K562 (cell line): ENCODE results near the gene ITSN1. TPM values are rescaled to one million over a fixed set of nuclear protein-coding genes. Genes with fewer than 3 reads are reported as not detected.

Experiments used
- DDX20 ChIP-seq: fragments of 450-650 bp; IDR thresholded peaks from 2 replicates; pipeline ENCODE4 v1.6.1; 2016; ENCODE audit warnings: missing genetic modification characterization, low read depth, mild to moderate bottlenecking, missing compliant biosample characterization, moderate library complexity
- DPF2 ChIP-seq: fragments of 450-650 bp; IDR thresholded peaks from 2 replicates; pipeline ENCODE4 v1.6.1; 2016
- MEF2A ChIP-seq: IDR thresholded peaks from 2 replicates; pipeline ENCODE4 v1.6.1; 2011; ENCODE audit warnings: low read depth, mild to moderate bottlenecking, low read length, moderate library complexity; ENCODE audit not compliant: control insufficient read depth
- NR2C1 ChIP-seq, 2 experiments: fragments of 450-650 bp; IDR thresholded peaks; 2 replicates each; pipeline ENCODE4 v1.6.1; 2017; ENCODE audit warnings: mild to moderate bottlenecking in 2 of 2, antibody characterized with exemption in 1 of 2, inconsistent platforms in 1 of 2, missing compliant biosample characterization in 1 of 2, missing genetic modification characterization in 1 of 2
- RBM22 ChIP-seq: fragments of 200-400 bp; formaldehyde crosslinking; IDR thresholded peaks from 2 replicates; pipeline ENCODE4 v1.6.1; 2018; ENCODE audit warnings: low read length, low read depth; ENCODE audit not compliant: poor library complexity, severe bottlenecking
- RBM34 ChIP-seq: fragments of 200-400 bp; formaldehyde crosslinking; IDR thresholded peaks from 2 replicates; pipeline ENCODE4 v1.6.1; 2018; ENCODE audit warnings: low read length, borderline replicate concordance; ENCODE audit not compliant: insufficient read depth
- TBL1XR1 ChIP-seq, 2 experiments: IDR thresholded peaks; 2 replicates each; pipeline ENCODE4 v1.6.1; 2012; ENCODE audit warnings: improper control_type of control experiment in 2 of 2, low read length in 2 of 2, mild to moderate bottlenecking in 1 of 2
- polyA plus RNA-seq, 8 experiments: library from polyadenylated mRNA; depleted of rRNA in 4 of 8; stranded (reverse) in 5 of 8; unstranded in 3 of 8; fragments of >200 nt; fragmentation: Nextera tagmentation in 2 of 8; fragmentation: Illumina TruSeq in 1 of 8; extraction: Ambion mirVana in 2 of 8; extraction: Trizol in 1 of 8; gene quantifications; 2 replicates each; pipeline versions ENCODE4 v1.2.1 to v1.2.3, GENCODE V29; 2011 to 2014; ENCODE audit warnings: inconsistent platforms in 1 of 8, missing spikeins in 1 of 8
- total RNA-seq, 7 experiments: library from RNA; depleted of rRNA in 6 of 7; stranded (reverse); fragments of >200 nt in 6 of 7; fragmentation: Illumina TruSeq in 2 of 7; extraction: Trizol in 2 of 7; gene quantifications; 2 replicates each; pipeline versions ENCODE4 v1.2.1 to v1.2.3, GENCODE V29; 2011 to 2021; ENCODE audit warnings: low replicate concordance in 1 of 7
- TF ChIP-seq, protein P1 (sequence below): fragments of 200-800 bp; sonication (Bioruptor generic); IDR thresholded peaks from 2 replicates; pipeline ENCODE4 v1.6.1; 2016; ENCODE audit warnings: missing genetic modification characterization, missing compliant biosample characterization
- TF ChIP-seq, protein P2 (sequence below): fragments of 250-450 bp; sonication (Bioruptor Pico); IDR thresholded peaks from 2 replicates; pipeline ENCODE4 v1.4.0; 2020
- TF ChIP-seq, protein P3 (sequence below), 2 experiments: fragments of 150-350 bp in 1 of 2; IDR thresholded peaks; 2 replicates each; pipeline ENCODE4 v1.6.1; 2012 to 2016; ENCODE audit warnings: low read depth in 2 of 2, low read length in 2 of 2, mild to moderate bottlenecking in 1 of 2, moderate library complexity in 1 of 2
- TF ChIP-seq, protein P4 (sequence below): fragments of 250-450 bp; sonication (Bioruptor Pico); IDR thresholded peaks from 2 replicates; pipeline ENCODE4 v1.8.0; 2022; ENCODE audit warnings: moderate library complexity, mild to moderate bottlenecking, inconsistent platforms
- TF ChIP-seq, protein P5 (sequence below): sonication (generic); formaldehyde crosslinking; IDR thresholded peaks from 2 replicates; pipeline ENCODE4 v1.8.0; 2022; ENCODE audit warnings: missing genetic modification reagents, mild to moderate bottlenecking, borderline replicate concordance
- TF ChIP-seq, protein P6 (sequence below): fragments of 450-650 bp; IDR thresholded peaks from 2 replicates; pipeline ENCODE4 v1.6.1; 2017; ENCODE audit warnings: mild to moderate bottlenecking, moderate library complexity

ITSN1 gene
- total and polyA plus RNA-seq, 9 of the 15 experiments (the other 6 are each of a cell fraction or from before 2014, with no cell fraction given) = 1.1 to 12.6 (median 4.8) TPM

DNA sequence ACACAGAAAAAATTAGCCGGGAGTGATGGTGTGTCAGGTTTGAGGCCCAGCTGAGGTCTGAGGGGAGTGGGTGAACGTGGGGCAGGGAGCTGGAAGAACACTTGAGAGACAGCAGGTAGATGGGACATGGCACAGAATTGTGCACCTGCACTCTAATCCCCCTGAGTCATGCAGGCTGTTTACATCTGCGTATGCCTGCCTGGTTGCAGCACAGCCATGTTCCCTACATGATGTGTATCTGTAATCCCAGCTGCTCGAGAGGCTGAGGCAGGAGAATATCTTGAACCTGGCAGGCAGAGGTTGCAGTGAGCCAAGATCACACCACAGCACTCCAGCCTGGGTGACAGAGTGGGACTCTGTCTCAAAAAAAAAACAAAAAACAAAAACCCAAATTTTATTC lies 228.5 kb downstream of the ITSN1 start (continued):
- TF ChIP-seq, protein P1, sequence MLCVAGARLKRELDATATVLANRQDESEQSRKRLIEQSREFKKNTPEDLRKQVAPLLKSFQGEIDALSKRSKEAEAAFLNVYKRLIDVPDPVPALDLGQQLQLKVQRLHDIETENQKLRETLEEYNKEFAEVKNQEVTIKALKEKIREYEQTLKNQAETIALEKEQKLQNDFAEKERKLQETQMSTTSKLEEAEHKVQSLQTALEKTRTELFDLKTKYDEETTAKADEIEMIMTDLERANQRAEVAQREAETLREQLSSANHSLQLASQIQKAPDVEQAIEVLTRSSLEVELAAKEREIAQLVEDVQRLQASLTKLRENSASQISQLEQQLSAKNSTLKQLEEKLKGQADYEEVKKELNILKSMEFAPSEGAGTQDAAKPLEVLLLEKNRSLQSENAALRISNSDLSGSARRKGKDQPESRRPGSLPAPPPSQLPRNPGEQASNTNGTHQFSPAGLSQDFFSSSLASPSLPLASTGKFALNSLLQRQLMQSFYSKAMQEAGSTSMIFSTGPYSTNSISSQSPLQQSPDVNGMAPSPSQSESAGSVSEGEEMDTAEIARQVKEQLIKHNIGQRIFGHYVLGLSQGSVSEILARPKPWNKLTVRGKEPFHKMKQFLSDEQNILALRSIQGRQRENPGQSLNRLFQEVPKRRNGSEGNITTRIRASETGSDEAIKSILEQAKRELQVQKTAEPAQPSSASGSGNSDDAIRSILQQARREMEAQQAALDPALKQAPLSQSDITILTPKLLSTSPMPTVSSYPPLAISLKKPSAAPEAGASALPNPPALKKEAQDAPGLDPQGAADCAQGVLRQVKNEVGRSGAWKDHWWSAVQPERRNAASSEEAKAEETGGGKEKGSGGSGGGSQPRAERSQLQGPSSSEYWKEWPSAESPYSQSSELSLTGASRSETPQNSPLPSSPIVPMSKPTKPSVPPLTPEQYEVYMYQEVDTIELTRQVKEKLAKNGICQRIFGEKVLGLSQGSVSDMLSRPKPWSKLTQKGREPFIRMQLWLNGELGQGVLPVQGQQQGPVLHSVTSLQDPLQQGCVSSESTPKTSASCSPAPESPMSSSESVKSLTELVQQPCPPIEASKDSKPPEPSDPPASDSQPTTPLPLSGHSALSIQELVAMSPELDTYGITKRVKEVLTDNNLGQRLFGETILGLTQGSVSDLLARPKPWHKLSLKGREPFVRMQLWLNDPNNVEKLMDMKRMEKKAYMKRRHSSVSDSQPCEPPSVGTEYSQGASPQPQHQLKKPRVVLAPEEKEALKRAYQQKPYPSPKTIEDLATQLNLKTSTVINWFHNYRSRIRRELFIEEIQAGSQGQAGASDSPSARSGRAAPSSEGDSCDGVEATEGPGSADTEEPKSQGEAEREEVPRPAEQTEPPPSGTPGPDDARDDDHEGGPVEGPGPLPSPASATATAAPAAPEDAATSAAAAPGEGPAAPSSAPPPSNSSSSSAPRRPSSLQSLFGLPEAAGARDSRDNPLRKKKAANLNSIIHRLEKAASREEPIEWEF = no peak
- TF ChIP-seq MEF2A (no peak), RBM22 (no peak), DPF2 (peak; percentile 62; the same call in 1 of the 2 replicates), TBL1XR1 (IDR thresholded peaks at IDR 0.05; ENCODE audit: low read length in 2 of 2) (no peak), DDX20 (tag) (no peak), NR2C1 (IDR thresholded peaks at IDR 0.05) (no peak), NR2C1 (tag; IDR thresholded peaks at IDR 0.05) (no peak), RBM34 (no peak)
- TF ChIP-seq, protein P2, sequence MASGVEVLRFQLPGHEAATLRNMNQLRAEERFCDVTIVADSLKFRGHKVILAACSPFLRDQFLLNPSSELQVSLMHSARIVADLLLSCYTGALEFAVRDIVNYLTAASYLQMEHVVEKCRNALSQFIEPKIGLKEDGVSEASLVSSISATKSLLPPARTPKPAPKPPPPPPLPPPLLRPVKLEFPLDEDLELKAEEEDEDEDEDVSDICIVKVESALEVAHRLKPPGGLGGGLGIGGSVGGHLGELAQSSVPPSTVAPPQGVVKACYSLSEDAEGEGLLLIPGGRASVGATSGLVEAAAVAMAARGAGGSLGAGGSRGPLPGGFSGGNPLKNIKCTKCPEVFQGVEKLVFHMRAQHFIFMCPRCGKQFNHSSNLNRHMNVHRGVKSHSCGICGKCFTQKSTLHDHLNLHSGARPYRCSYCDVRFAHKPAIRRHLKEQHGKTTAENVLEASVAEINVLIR (CRISPR knock-in tag) = no peak
- TF ChIP-seq, protein P3, sequence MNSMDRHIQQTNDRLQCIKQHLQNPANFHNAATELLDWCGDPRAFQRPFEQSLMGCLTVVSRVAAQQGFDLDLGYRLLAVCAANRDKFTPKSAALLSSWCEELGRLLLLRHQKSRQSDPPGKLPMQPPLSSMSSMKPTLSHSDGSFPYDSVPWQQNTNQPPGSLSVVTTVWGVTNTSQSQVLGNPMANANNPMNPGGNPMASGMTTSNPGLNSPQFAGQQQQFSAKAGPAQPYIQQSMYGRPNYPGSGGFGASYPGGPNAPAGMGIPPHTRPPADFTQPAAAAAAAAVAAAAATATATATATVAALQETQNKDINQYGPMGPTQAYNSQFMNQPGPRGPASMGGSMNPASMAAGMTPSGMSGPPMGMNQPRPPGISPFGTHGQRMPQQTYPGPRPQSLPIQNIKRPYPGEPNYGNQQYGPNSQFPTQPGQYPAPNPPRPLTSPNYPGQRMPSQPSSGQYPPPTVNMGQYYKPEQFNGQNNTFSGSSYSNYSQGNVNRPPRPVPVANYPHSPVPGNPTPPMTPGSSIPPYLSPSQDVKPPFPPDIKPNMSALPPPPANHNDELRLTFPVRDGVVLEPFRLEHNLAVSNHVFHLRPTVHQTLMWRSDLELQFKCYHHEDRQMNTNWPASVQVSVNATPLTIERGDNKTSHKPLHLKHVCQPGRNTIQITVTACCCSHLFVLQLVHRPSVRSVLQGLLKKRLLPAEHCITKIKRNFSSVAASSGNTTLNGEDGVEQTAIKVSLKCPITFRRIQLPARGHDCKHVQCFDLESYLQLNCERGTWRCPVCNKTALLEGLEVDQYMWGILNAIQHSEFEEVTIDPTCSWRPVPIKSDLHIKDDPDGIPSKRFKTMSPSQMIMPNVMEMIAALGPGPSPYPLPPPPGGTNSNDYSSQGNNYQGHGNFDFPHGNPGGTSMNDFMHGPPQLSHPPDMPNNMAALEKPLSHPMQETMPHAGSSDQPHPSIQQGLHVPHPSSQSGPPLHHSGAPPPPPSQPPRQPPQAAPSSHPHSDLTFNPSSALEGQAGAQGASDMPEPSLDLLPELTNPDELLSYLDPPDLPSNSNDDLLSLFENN (IDR thresholded peaks at IDR 0.05; ENCODE audit: low read depth in 2 of 2, low read length in 2 of 2) = no peak
- TF ChIP-seq, protein P4, sequence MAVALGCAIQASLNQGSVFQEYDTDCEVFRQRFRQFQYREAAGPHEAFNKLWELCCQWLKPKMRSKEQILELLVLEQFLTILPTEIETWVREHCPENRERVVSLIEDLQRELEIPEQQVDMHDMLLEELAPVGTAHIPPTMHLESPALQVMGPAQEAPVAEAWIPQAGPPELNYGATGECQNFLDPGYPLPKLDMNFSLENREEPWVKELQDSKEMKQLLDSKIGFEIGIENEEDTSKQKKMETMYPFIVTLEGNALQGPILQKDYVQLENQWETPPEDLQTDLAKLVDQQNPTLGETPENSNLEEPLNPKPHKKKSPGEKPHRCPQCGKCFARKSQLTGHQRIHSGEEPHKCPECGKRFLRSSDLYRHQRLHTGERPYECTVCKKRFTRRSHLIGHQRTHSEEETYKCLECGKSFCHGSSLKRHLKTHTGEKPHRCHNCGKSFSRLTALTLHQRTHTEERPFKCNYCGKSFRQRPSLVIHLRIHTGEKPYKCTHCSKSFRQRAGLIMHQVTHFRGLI (CRISPR knock-in tag) = no peak
- TF ChIP-seq, protein P5, sequence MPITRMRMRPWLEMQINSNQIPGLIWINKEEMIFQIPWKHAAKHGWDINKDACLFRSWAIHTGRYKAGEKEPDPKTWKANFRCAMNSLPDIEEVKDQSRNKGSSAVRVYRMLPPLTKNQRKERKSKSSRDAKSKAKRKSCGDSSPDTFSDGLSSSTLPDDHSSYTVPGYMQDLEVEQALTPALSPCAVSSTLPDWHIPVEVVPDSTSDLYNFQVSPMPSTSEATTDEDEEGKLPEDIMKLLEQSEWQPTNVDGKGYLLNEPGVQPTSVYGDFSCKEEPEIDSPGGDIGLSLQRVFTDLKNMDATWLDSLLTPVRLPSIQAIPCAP = no peak
- TF ChIP-seq, protein P6, sequence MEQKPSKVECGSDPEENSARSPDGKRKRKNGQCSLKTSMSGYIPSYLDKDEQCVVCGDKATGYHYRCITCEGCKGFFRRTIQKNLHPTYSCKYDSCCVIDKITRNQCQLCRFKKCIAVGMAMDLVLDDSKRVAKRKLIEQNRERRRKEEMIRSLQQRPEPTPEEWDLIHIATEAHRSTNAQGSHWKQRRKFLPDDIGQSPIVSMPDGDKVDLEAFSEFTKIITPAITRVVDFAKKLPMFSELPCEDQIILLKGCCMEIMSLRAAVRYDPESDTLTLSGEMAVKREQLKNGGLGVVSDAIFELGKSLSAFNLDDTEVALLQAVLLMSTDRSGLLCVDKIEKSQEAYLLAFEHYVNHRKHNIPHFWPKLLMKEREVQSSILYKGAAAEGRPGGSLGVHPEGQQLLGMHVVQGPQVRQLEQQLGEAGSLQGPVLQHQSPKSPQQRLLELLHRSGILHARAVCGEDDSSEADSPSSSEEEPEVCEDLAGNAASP = no peak
